SU-DHL-6 (cell line): Measurements from ENCODE around the gene NNMT.

Experiments used
- EZH2phosphoT487 ChIP-seq: fragments of 200-600 bp; sonication (generic), shearing (Covaris generic); conservative IDR thresholded peaks from 2 replicates; pipeline ENCODE4 v1.6.1; 2018; ENCODE audit warnings: mild to moderate bottlenecking, antibody characterized with exemption, low read length, moderate library complexity, mixed read lengths
- TF ChIP-seq, protein P1 (sequence below): fragments of 200-600 bp; sonication (generic); IDR thresholded peaks from one replicate; pipeline ENCODE4 v1.5.1; 2017; ENCODE audit warnings: antibody characterized with exemption, mild to moderate bottlenecking, low read length, moderate library complexity; ENCODE audit not compliant: insufficient read depth, poor library complexity, severe bottlenecking

DNA sequence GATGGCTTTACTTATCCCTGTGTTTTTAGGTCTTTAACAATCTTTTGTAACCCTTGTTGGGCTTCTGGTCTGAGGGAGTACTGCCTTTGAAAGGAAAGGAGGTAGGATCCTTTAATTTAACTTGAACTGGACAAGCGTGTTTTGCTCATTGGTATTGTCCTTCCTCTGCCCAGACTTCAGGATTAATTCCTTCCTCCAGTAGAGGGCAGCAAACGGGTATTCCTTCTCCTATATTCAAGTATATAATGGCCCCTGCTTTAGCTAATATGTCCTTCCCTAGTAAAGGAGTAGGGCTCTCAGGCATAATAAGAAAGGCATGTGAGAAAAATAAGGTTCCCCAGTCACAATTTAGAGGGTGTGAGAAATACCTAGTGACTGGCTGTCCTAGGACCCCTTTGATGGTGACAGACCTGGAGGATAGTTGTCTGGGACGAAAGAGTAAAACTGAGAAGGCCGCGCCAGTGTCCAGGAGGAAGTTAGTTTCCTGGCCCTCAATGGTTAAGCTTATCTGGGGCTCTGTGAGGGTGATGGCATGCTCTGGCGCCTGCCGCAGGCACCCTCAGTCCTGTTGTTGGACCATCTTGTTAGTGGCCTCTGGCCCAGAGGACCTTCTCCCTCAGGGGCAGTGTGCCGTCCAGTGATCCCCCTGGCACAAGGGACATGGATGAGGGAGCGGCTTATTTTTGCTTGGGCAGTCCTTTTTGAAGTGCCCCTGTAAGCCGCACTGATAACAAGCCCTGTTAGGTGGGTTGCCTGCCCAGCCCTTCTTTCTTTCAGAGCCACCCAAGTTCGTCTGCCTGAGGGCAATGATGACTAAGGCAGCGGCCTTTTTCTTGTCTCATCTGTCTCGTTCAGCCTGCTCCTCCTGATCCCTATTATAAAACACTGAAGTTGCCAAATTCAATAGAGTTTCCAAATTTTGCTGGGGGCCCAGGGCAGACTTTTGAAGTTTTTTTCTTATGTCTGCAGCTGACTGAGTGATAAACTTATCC lies 52.3 kb downstream of the NNMT start:
- TF ChIP-seq, protein P1, sequence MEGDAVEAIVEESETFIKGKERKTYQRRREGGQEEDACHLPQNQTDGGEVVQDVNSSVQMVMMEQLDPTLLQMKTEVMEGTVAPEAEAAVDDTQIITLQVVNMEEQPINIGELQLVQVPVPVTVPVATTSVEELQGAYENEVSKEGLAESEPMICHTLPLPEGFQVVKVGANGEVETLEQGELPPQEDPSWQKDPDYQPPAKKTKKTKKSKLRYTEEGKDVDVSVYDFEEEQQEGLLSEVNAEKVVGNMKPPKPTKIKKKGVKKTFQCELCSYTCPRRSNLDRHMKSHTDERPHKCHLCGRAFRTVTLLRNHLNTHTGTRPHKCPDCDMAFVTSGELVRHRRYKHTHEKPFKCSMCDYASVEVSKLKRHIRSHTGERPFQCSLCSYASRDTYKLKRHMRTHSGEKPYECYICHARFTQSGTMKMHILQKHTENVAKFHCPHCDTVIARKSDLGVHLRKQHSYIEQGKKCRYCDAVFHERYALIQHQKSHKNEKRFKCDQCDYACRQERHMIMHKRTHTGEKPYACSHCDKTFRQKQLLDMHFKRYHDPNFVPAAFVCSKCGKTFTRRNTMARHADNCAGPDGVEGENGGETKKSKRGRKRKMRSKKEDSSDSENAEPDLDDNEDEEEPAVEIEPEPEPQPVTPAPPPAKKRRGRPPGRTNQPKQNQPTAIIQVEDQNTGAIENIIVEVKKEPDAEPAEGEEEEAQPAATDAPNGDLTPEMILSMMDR, result peak; percentile 36
- no peak for TF ChIP-seq EZH2phosphoT487
